ENCODE results near the gene GLCCI1.

GRCh38 chr7:7946486-7946885 is 22.1 kb upstream of the GLCCI1 start:
- no peak for TF ChIP-seq POLR2A (IDR thresholded peaks at IDR 0.05)
- no peak for TF ChIP-seq CTCF (IDR thresholded peaks at IDR 0.05)
- TF ChIP-seq POLR2AphosphoS5 (IDR thresholded peaks at IDR 0.05): no peak
- TF ChIP-seq EP300 (IDR thresholded peaks at IDR 0.05): no peak
